Measurements from ENCODE around the gene SLC4A5.

The SLC4A5 gene

GRCh38 chr2:74307720-74308119, 35.5 kb downstream of the SLC4A5 start:
- no peak for DNase-seq

GRCh38 chr2:74304332-74305148, 38.7 kb downstream of the SLC4A5 start:
- DNase-seq, result no peak

DNA sequence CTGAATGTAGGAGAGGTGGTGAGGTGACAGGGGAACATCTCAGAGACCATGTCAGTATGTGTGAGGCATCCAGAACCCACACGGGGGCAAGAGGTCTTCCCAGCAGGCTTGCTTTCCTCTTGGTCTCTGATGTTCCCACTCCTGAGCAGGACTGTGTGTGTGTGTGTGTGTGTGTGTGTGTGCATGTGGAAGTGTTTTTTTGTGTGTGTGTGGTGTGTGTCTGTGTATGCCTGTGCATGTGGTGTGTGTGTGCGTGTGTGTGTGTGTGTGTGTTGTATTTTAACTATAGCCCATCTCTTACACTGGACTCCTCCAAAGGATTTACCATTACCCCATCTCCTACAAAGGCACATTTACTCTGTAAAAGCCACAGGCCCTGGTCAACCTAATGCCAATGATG, 40.4 kb downstream of the SLC4A5 start:
- no peak for DNase-seq

- no peak for DNase-seq
These were observed 42.0 kb downstream of the SLC4A5 start for GRCh38 chr2:74301262-74301661.

- no peak for DNase-seq
These were observed 42.7 kb downstream of the SLC4A5 start for GRCh38 chr2:74300506-74300905.

- DNase-seq, result no peak
These were observed 45.3 kb downstream of the SLC4A5 start for GRCh38 chr2:74297950-74298349.

GRCh38 chr2:74297391-74297790, 45.8 kb downstream of the SLC4A5 start:
- no peak for DNase-seq

- no peak for DNase-seq
These were observed 49.8 kb downstream of the SLC4A5 start for GRCh38 chr2:74293191-74293991.

DNA sequence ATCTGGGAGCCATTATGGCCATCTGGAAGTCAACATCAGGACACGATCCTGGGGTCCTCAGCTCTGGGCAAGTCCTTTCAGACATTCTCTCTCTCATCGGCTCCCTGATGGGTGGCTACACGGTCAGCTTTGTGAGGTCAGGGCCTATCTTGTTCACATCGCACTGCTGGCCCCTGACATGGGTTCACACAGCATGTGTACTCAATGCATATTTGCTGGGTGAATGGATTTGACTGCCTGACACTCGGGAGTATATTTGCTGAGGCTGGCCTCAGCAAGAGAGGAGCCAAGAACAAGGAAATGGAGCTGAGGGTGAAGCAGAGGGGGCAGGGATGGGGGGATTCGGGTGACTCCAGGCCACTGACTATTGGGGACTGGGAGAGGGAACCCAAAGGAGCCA, 50.5 kb downstream of the SLC4A5 start:
- DNase-seq, result no peak

GRCh38 chr2:74291886-74292621, 51.2 kb downstream of the SLC4A5 start:
- DNase-seq, result no peak

- no peak for DNase-seq
These were observed 52.0 kb downstream of the SLC4A5 start for GRCh38 chr2:74291218-74291544.

DNA sequence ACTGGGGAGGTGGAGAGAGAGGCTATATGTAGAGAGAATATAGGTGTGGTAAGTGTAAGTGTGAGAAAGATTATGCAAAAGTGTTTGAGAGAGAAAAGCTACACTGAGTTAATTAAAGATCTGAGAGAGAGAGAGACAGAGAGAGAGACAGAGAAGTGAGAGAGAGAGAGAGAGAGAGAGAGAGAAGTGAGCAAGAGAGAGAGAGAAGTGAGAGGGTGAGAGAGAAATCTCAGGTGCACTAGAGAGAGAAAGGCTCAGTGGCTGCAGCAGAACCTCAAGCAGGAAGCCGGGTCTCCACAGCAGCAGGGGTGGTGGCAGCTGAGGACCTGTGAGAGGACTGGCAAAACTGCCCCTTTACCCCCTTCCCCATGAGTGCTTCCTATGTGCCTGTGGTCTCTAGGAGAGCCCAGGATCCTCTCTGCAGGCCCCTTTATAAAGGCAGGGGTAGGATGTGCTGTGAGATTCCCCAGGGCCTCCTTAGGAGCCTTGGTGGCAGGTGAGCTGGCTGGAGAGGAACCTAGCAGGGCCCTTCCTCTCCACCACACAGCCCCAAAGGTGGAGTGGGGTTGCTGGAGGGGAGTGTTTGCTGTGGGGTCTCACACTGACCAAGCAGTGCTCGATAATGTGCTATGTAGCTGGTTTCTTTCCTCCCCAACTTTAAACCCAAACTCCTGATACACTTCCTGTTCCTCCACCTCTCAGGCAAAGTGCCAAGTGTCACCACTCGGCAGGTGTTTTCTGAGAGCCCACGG, 52.6 kb downstream of the SLC4A5 start:
- DNase-seq, result peak; percentile 19

DNA sequence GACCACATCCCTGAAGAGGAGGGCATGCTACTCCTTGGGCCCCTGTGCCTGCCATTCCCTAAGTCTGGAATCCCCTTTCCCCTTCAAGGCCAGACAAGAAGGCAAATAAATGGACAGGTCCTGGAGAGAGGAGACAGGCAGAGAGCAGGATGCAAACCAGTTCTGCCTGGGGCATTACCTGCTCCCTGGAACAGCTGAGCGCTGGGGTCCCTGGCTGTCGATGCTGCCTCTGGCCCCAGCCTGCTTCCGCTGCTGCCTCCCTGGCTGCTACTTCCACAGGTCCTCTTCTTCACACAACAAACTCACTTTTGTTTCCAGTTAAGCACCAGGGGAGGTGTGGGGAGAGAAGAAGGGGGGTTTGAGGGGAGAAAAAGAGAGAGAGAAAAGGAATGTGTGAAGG, 53.1 kb downstream of the SLC4A5 start:
- DNase-seq, result no peak

- DNase-seq, result no peak
These were observed 56.5 kb downstream of the SLC4A5 start for GRCh38 chr2:74286725-74287124.

DNA sequence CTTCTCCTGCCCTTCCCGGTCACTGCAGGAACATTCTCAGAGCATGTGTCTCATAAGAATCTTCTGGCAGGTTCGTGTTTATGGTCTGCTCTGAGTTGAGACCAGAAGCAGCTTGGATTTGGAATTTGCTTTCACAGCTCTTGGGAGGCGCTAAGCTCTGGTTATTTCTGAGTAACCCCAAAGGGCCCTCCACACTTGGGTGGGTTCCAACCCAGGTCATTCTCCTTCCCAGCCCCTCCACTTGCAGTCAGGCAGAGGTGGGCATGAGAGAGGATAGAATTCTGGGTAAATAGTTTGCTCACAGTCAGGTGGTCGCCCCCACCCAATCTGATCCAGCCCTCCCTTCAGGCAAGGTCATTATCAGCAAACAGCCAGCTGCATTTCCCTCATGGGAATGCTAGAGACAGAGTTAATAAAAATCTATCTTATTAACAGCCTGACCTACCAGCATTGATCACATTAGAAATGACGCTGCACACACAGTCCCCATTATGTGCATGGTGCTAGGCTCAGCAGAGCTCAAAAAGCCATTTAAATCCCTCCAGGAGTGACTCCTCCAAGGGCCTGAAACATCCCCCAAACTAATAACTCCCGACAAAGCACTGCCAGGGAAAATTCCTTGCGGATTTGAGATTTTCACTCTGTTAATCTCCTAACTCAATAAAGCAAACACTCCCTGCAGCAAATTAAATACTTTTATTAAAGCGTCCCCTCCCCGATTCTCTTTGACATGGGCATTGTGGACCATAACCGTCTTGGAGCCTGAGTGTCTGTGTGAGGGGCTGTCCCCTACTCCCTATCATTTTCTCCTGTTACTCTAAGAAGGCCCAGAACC, 61.9 kb downstream of the SLC4A5 start:
- no peak for DNase-seq

DNA sequence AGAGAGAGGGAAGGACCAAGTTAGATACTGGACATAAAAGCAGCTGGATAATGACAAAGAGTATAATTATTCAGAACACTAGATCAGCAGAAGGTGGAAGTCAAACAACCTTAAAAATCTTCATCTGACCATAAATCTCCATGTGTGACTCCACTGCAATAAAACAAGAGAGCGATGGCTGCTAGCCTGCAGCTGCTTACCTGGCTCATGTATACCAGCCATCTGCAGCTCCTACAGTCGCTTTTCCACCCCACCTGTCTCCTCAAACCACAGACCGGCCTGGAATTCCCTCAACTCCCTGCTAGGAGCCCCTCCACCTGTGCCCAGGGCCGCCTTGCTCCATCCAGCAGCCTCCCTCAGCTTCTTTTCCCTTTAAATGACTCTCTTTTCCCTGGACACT, 64.5 kb downstream of the SLC4A5 start:
- no peak for DNase-seq

DNA sequence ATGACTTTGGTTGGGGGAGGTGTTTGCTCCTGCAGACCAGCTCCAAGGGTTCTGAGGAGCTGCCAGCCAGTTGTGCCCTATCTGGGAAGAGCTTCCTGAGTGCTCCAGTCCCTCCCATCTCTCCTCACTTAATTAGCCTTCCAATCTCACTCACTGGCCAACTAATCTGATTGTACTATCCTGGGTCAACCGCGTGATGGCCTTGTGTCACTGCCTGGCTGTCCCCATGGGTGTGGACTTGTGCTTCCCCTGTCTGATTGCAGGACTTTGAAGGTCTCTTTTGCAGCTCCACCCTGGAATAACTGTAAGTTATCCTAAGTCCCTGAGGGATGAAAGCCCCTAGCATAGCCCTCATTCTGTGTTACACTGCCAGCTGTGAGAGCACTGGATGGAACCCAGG, 65.0 kb downstream of the SLC4A5 start:
- DNase-seq, result no peak

GRCh38 chr2:74275228-74275627, 68.0 kb downstream of the SLC4A5 start:
- no peak for DNase-seq

DNA sequence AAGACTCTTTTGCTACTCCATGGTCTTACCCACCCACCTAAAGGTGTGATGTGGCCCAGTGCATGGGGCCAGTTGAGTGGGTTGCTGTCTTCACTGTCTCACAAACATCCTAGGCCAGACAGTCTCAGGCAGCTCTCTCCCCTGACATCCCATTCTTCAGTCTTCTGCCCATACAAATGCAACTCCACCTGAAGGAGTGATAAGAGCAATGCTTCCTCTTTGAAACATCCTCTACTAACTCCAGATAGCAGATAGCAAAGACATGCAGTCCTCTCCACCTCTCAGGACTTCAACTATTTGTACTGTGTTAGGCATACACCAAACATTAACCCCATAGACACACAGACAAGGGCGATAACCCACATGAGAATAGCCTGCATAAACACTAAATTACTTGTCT, 73.5 kb downstream of the SLC4A5 start:
- DNase-seq, result no peak

DNA sequence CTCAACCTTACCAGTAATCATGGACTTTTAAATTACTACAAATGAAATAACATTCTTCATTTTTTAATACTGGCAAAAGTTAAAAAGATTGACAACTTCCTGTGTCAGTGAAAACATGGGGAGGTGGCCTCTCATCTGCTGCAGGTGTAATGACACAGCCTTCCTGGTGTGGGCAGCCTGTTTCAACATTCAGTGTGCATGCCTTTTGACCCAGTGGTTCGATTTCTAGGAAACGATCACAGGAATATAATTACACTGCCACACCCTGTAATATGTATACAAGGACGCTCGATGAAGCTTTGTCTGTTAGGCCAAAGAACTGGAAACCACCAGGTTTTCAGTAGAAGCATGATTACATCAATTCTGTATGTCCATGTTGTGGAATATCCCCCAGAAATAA, 76.1 kb downstream of the SLC4A5 start:
- peak; percentile 14 for DNase-seq

DNA sequence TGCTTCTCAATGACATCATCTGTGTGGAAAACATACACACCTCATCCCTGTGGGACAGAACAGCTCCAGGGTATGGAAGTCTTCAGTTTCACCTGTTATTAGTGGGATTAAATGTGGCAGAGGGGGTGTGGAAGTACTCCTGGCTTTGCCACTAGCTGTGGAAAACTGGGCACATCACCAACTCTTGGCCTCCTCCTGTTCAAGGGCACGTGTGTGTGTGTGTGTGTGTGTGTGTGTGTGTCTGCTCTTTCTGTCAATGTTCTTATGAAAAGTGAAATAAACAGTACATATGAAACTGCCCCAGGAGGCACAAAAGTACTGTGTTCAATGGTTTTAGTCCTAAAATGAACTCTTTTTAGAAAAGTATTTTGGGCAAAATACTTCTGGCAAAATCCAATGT, 78.9 kb downstream of the SLC4A5 start:
- no peak for DNase-seq

- no peak for DNase-seq
These were observed 80.5 kb downstream of the SLC4A5 start for GRCh38 chr2:74262681-74263080.
